Astrocyte of the hippocampus (primary cell): ENCODE results near the gene B3GALT6.

Source experiments
- DNase-seq: peaks from one replicate; pipeline ENCODE4 v3.0.0; 2011; ENCODE audit warnings: low read depth, low spot score

B3GALT6 gene

DNA sequence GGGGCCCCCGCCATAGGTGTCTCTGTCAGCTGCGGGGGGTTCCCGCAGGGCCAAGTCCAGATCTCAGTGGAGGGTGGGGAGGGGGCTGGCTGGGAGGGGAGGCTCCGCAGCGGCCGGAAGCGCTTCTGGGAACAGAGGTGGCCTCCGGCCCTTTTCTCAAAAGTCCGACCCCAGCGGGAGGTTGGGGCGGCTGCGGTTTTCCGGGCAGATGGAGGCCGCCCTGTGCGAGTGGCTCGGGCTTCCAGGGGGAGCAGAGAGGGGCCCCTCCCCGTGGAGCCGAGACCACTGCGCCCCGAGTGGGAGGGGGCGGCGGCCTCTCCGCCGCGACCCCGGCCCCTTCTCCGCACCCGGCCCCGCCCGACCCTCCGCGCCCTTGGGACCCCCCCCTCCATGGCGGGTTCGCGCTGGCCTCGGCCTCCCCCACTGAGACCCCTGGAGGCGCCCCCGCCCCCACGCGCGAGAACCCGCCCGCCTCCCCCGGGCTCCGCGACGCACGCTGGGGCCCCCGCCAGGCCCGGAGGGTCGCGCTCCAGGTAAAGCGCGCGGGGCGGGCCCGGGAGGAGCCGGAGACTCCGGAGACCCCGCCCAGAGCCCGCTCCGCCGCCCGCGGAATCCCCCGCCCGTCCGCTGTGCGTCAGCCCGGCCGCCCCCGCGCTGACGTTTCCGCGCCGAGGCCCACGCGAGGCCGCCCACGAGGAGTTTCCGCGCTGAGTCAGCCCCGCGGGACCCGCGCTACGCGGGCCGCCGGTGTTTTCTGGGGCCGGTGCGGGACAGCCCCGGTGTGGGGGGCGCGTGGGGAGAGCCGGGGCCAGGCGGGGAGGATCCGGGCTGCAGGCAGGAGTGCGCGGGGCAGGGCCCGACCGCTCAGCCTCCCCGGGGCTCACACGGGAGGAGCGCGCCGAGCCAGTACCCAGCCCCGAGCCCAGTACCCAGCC, 30.9 kb upstream of the B3GALT6 start:
- peak; percentile 76 for DNase-seq

GRCh38 chr1:1202831-1203560, 29.0 kb upstream of the B3GALT6 start:
- no peak for DNase-seq

- DNase-seq, result no peak
Measured at GRCh38 chr1:1203561-1204424, 28.2 kb upstream of the B3GALT6 start.

DNA sequence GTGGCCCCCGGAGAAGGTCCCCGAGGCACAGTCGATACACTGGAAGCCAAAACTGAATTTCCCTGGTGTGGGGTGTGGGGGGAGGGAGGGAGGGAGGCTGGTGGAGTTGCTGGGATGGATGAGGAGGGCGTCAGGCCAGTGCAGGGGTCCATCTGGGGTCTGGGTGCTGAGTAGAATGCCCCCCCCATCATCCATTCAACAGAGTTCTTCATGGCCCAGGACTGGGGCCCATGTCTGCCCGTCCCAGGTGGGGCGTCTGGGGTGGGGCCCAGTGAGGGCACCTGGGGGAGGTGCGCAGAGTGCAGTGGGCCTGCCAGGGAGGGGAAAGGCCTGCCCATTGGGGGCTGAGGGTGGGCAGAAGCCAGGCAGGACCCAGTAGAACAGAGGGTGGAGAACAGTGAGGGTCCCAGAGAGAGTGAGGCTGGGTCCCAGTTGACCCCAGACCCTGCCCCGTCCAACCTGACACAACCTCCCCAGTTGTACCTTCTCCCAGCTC, 27.6 kb upstream of the B3GALT6 start:
- DNase-seq, result no peak

- DNase-seq, result no peak
Measured at GRCh38 chr1:1204998-1205768, 26.9 kb upstream of the B3GALT6 start.

DNA sequence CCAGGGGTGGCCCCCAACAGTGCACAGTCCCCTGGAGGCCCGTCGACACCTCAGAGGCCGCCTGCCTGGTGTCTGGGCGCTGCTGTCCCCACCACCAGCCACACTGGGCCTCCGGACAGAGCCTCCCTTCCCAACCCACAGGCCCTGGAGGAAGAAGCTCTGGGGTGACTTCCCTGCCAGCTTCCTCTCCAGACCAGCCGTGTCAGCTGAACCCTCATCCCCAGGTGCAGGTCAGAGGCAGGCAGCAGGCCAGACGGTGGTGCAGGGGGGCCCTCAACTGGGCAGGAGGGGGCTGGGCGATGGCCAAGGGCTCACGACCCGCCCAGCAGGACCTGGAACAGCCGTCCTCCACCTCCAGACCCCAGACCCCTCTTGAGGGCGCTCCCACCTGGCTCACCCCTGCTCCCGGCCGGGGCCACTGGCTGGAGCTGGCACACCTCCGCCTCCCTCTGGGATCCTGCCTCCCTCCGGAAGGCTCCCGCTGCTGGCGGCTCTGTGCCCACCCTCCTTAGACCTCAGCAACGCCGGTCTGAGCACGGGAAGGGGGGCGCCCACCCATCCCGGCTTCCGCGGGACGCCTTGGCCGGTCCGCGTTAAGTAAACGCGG, 26.2 kb upstream of the B3GALT6 start:
- DNase-seq, result no peak

- DNase-seq, result peak; percentile 53
Measured at GRCh38 chr1:1206376-1206965, 25.6 kb upstream of the B3GALT6 start, which contains the start of gene TNFRSF18. TSS of gene TNFRSF18 (minus strand) at chr1:1206592. CDS start at chr1:1206571, 21 bp downstream.

- no peak for DNase-seq
Measured at GRCh38 chr1:1206966-1207531, 25.0 kb upstream of the B3GALT6 start.

DNA sequence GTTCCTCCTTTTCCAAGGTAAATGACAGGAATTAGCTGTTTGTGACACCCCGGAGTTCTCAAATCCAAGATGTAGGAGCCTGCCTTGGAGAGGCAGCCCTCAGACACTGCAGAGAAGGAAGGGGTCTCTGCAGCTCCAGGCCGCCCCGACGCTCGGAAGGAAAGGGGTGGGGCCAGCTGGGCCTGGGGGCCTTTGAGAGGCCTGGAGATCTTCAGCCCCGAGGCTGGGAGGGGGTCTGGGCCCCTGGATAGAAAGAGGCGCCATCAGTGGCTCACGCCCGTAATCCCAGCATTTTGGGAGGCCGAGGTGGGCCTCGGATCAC, 24.5 kb upstream of the B3GALT6 start:
- DNase-seq, result no peak

DNA sequence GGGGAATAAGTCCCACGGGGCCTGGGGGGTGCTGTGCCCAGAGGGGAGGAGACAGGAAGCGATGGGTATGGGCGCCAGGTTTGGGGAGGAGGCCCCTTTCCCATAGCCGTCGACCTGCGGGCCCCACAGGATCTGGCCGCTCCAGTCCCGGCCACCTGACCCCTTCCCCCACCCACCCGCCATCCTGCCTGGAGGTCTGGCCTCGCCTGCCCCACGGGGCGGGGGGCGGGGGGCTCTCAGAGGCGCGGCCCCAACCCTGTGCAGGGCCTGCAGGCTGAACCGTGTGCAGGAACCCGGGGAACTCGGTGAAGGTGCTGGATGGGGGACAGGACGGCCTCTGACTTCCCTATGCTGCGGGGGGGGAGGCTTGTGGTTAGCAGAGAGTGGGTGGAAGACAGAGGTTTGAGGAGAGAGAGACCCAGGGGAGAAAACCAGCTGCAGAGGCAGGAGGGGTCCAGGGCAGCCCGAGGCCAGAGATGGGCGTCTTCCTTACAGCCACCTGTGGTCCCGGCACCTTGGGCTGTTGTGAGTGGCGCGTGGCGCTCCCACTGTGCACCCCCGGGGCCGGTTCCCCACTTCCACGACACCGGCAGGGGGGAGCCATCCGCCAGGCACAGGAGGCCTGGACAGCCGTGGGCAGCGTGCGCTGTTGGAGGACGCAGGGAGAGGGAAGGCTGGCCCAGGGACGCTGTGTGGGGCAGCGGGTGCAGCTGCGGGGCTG, 23.2 kb upstream of the B3GALT6 start:
- no peak for DNase-seq

DNA sequence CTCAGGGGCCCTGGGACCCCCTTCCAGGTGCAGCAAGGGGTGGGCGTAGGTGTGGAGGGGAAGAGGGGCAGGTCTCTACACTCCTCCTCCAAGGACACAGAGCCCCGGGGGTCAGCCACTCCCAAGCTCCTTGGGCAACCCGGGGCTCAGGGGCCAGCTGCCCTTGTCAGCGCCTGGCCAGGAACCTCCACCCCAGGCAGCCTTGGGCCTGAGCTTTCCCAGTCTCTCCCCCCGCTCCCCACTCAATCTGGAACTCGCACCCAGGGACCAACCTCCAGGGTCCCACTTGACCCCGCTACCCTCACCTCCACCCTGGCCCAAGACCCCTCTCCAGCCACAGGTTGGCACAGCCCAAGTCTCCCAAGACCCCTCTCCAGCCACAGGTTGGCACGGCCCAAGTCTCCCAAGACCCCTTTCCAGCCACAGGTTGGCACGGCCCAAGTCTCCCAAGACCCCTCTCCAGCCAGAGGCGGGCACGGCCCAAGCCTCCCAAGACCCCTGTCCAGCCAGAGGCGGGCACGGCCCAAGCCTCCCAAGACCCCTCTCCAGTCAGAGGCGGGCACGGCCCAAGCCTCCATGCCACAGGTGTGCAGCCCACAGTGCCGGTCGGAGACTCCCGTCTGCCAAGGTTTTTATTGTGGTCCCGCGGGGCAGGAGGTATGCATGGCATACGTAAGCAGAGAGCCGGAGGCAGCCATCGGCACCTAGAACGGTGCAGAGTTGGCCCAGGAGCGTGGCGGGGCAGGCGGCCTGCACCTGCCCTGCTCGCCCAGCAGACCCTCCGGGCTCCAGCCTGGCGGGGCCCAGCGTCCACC, 21.1 kb upstream of the B3GALT6 start:
- no peak for DNase-seq

GRCh38 chr1:1211541-1212441, 20.2 kb upstream of the B3GALT6 start:
- no peak for DNase-seq

DNA sequence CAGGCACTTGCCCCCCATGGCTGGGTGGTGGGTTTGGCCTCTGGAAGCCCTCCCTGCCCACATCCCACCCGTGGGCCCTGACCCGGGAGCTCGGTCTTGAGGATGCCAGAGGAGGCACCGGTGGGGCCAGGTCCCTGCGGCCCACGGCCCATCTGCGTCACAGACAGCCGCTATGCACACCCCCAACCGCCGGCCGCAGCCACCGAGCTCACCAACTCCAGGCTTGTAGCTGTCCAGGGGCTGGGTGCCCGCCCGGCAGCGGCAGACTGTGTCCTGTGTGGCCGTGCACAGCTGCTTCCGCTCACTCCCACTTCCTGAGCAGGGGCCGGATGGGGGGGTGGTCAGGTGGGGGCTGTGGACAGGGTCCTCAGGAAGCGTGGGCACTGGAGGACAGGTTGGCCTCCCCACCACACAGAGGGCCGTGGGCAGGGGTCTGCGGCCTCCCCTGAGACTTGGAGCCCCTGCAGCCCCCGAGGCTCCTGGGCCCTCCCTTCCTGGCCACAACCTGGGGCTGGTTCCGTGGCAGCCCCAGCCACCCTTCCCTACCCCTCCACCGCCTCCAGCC, 19.2 kb upstream of the B3GALT6 start:
- DNase-seq, result no peak

DNA sequence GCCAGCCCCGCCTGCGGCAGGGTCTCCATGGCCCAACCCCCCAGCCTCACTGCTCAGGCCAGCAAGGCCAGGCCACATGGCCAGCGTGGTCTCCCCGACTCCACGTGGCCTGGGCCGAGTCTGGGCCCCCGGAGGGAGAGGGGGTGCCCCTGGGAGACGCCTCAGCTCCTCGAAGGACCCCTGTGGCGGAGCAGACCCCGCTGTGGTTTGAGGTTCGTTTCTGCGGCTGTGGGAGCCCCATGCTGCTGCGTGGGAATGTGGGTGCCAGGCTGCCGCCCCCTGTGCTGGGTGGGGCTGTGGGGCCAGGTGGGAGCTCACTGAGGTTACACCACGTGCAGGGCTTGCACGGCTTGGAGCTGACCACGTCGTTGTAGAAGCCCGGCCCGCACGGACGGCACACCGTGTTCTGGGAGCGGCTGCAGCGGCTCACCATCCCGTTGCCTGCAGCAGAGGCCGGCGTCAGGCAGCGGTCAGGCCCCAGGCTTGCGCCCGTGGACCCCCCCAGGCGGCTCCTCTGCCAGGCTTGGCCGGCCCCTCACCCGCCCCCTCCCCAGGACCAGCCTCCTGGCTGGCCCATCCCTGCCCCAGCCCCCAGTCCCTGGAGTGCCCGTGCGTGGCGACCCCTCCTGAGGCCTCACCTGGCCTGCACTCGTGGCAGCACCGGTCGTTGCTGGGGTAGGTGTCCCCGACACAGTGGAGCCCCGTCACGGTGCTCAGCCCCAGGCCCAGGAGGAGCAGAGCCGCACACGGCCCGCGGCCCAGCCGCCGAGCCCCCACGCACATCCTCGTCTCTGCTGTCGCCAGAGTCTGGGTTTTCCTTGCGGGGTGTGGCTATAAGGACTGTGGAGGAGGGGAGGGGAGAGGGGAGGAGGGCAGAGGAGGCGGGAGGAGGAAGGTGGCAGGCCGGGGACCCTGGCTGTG, 18.4 kb upstream of the B3GALT6 start, which contains the start of gene TNFRSF4:
TSS of gene TNFRSF4 (minus strand) at position 809 of the 921 bp plus-strand sequence. CDS start at position 783, 26 bp downstream.
- DNase-seq, result no peak

DNA sequence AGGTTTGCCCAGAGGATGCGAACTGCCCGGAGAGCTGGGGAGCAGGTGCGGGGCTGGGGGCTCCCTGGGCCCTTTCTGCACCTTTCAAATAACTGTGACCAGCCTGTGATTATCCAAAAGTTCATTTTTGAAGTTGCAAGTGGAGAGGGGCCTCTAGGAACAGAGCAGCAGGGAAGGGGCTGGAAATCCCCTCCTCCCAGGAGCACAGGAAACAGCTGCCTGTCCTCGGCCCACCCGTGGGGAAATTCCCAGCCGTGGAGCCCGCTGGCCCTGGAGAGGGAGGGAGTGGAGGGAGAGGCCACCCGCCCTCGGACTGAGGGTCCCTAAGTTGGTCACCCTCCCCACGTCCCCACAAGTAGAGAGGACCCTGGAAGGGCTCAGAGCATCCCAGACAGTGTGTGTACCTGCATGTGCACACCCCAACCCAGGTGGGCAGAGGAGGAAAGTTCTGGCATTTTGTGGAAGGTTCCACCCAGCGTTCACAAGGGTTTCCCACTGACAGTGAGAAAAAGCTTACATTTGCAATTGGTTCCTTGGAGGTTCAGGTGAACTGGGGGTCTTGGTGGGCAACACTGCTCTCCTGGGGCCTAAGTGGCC, 16.9 kb upstream of the B3GALT6 start:
- no peak for DNase-seq
